Osteoblast (primary cell): ENCODE data around the gene RAB7A. TPM values are rescaled to one million over a fixed set of nuclear protein-coding genes. Genes with fewer than 3 reads are reported as not detected.

Experiments
- DNase-seq: peaks from one replicate; pipeline ENCODE4 v3.0.0; 2011; ENCODE audit warnings: low spot score, mixed read lengths; ENCODE audit not compliant: insufficient read length; ENCODE audit errors: missing footprints
- H2AFZ ChIP-seq: 2 replicates; pipeline ENCODE4 v1.6.0; 2011; ENCODE audit warnings: mild to moderate bottlenecking, low read length
- H3K27ac ChIP-seq: 2 replicates; pipeline ENCODE4 v1.5.1; 2011; ENCODE audit warnings: mild to moderate bottlenecking, low read depth, low read length, moderate library complexity
- H3K27me3 ChIP-seq: 2 replicates; pipeline ENCODE4 v1.6.0; 2012; ENCODE audit warnings: mild to moderate bottlenecking, control low read depth, inconsistent platforms, low read length, moderate library complexity; ENCODE audit not compliant: insufficient read depth
- H3K36me3 ChIP-seq: 2 replicates; pipeline ENCODE4 v1.5.1; 2011; ENCODE audit warnings: mild to moderate bottlenecking, low read length, control low read depth, moderate library complexity; ENCODE audit not compliant: insufficient read depth
- H3K4me1 ChIP-seq: 2 replicates; pipeline ENCODE4 v1.5.1; 2011; ENCODE audit warnings: mild to moderate bottlenecking, low read length, control low read depth, moderate library complexity; ENCODE audit not compliant: insufficient read depth
- H3K4me2 ChIP-seq: 2 replicates; pipeline ENCODE4 v1.6.0; 2011; ENCODE audit warnings: mild to moderate bottlenecking, low read length; ENCODE audit not compliant: insufficient read depth
- H3K4me3 ChIP-seq: fragments of 200-600 bp; sonication (generic); 3 replicates; pipeline ENCODE4 v1.5.1; 2012; ENCODE audit warnings: mild to moderate bottlenecking, low read length, inconsistent platforms; ENCODE audit not compliant: insufficient read depth
- H3K79me2 ChIP-seq: 2 replicates; pipeline ENCODE4 v1.6.0; 2012; ENCODE audit warnings: mild to moderate bottlenecking, low read length, control low read depth, inconsistent platforms; ENCODE audit not compliant: insufficient read depth
- H3K9me3 ChIP-seq: 2 replicates; pipeline ENCODE4 v1.5.1; 2011; ENCODE audit warnings: low read depth, low read length, control low read depth
- H4K20me1 ChIP-seq: 2 replicates; pipeline ENCODE4 v1.6.0; 2012; ENCODE audit warnings: mild to moderate bottlenecking, low read length, control low read depth; ENCODE audit not compliant: insufficient read depth
- CTCF ChIP-seq: IDR thresholded peaks from 2 replicates; pipeline ENCODE4 v1.5.1; 2011; ENCODE audit warnings: mild to moderate bottlenecking, low read depth, low read length, moderate library complexity; ENCODE audit errors: extremely low read depth
- total RNA-seq: library from RNA; depleted of rRNA; stranded (reverse); fragments of >200 nt; gene quantifications from 2 replicates; pipeline ENCODE4 v1.2.3, GENCODE V29; 2012

RAB7A gene
- total RNA-seq, 1 donor: 86.1 TPM

GRCh38 chr3:128845778-128846485 lies 119.9 kb downstream of the RAB7A start:
- peaks cover 11% of the 10 kb centered on the region for H3K4me1 ChIP-seq
- peak overlapping the region; percentile 93 for H2AFZ ChIP-seq
- H3K4me3 ChIP-seq: peak overlapping the region; percentile 73
- peak overlapping the region; percentile 91 for H3K4me2 ChIP-seq
- DNase-seq: peak; percentile 98
- H4K20me1 ChIP-seq: no peaks in the 10 kb centered on the region
- no peaks in the 10 kb centered on the region for H3K27me3 ChIP-seq
- no peaks in the 10 kb centered on the region for H3K36me3 ChIP-seq
- no peaks in the 10 kb centered on the region for H3K9me3 ChIP-seq
- peak; percentile 60 for TF ChIP-seq CTCF
- no peak overlapping the region for H3K27ac ChIP-seq
- no peaks in the 10 kb centered on the region for H3K79me2 ChIP-seq

GRCh38 chr3:128846486-128846891 lies 120.5 kb downstream of the RAB7A start:
- Histone ChIP-seq H3K27ac (no peak overlapping the region), H3K4me2 (peak overlapping the region; percentile 91), H2AFZ (peak overlapping the region; percentile 93)

GRCh38 chr3:128847666-128848370 lies 121.8 kb downstream of the RAB7A start:
- Histone ChIP-seq H3K27me3 (no peaks in the 10 kb centered on the region), H3K36me3 (no peaks in the 10 kb centered on the region), H3K4me2 (no peak overlapping the region), H3K4me3 (no peak overlapping the region), H3K9me3 (no peaks in the 10 kb centered on the region), H3K27ac (no peak overlapping the region), H4K20me1 (no peaks in the 10 kb centered on the region), H3K4me1 (peaks cover 11% of the 10 kb centered on the region), H3K79me2 (no peaks in the 10 kb centered on the region), H2AFZ (no peak overlapping the region)
- no peak for DNase-seq
- no peak for TF ChIP-seq CTCF

More at GRCh38 chr3:128846486-128846891, 120.5 kb downstream of the RAB7A start:
- H3K36me3 ChIP-seq: no peaks in the 10 kb centered on the region
- no peaks in the 10 kb centered on the region for H4K20me1 ChIP-seq
- no peaks in the 10 kb centered on the region for H3K9me3 ChIP-seq
- no peak for DNase-seq
- no peak for TF ChIP-seq CTCF
- H3K27me3 ChIP-seq: no peaks in the 10 kb centered on the region
- H3K4me1 ChIP-seq: peaks cover 11% of the 10 kb centered on the region
- H3K4me3 ChIP-seq: peak overlapping the region; percentile 73
- H3K79me2 ChIP-seq: no peaks in the 10 kb centered on the region

GRCh38 chr3:128848936-128849335 lies 123.0 kb downstream of the RAB7A start:
- Histone ChIP-seq H3K4me2 (no peak overlapping the region), H3K79me2 (no peaks in the 10 kb centered on the region), H4K20me1 (no peaks in the 10 kb centered on the region), H3K27ac (no peak overlapping the region), H3K4me1 (peaks cover 11% of the 10 kb centered on the region), H3K9me3 (no peaks in the 10 kb centered on the region), H3K4me3 (no peak overlapping the region), H3K36me3 (no peaks in the 10 kb centered on the region), H2AFZ (no peak overlapping the region), H3K27me3 (no peaks in the 10 kb centered on the region)
- DNase-seq: no peak
- TF ChIP-seq CTCF: no peak
